Neutrophil (primary cell): Measurements from ENCODE around the gene TNS3.

Experiments used
- H3K27ac ChIP-seq: fragments of 200-600 bp; sonication (generic); 2 replicates; pipeline ENCODE4 v1.5.1; 2016; ENCODE audit warnings: mild to moderate bottlenecking, moderate library complexity
- H3K27me3 ChIP-seq: fragments of 200-600 bp; sonication (generic); 2 replicates; pipeline ENCODE4 v1.6.0; 2016; ENCODE audit warnings: mild to moderate bottlenecking
- H3K36me3 ChIP-seq: fragments of 200-600 bp; sonication (generic); 2 replicates; pipeline ENCODE4 v1.5.1; 2017
- H3K4me1 ChIP-seq, 2 experiments: fragments of 200-600 bp in 1 of 2; sonication (generic) in 1 of 2; 1 replicate in 1 of 2; 2 replicates in 1 of 2; pipeline versions ENCODE4 v1.5.1 to v1.6.1; 2013 to 2016; ENCODE audit warnings: low read depth in 1 of 2, low read length in 1 of 2, mild to moderate bottlenecking in 1 of 2, moderate library complexity in 1 of 2; ENCODE audit not compliant: control insufficient read depth in 1 of 2, insufficient read depth in 1 of 2
- H3K4me3 ChIP-seq, 2 experiments: fragments of 200-600 bp in 1 of 2; sonication (generic) in 1 of 2; 1 replicate in 1 of 2; 2 replicates in 1 of 2; pipeline ENCODE4 v1.5.1; 2013 to 2016; ENCODE audit warnings: low read depth in 1 of 2, low read length in 1 of 2, mild to moderate bottlenecking in 1 of 2, moderate library complexity in 1 of 2
- H3K9me3 ChIP-seq: fragments of 200-600 bp; sonication (generic); 2 replicates; pipeline ENCODE4 v1.5.1; 2016
- TF ChIP-seq, protein P1 (sequence below): fragments of 200-600 bp; sonication (generic); IDR thresholded peaks from 2 replicates; pipeline ENCODE4 v1.5.1; 2016; ENCODE audit warnings: antibody characterized with exemption

TNS3 gene

DNA sequence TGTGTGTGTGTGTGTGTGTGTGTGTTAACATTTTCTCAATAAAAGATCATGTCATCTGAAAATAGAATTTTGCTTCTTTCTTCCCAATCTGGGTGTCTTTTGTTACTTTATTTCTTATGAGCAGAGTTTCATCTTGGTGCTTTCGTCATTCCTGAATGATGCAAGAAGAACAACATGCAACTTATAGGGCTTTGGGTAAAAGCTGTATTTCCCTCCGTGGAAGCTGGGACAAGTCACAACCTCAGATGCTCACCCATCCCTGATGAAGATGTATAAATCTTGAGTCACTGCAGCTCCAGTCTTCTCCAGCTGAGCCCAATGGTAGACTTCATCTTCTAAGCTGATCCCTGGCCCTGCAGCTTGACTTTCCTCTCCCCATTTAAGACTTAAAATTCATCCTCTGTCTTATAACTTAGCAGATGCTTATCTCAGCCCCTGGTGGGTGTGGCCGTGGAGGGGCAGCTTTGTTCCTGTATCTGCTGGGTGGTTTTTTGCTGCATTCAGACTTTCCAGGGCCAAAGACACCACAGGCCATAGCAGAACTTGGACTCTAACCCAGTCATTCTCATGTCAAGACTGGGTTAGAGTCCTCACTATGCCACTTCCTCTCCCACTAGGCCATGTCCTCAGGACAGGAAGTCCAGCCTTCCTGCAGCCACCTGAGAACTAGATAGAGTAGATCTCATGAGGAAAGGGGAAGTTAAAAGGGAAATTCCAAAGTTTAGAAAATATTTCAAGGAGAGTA, 356.4 kb downstream of the TNS3 start:
- TF ChIP-seq, protein P1, sequence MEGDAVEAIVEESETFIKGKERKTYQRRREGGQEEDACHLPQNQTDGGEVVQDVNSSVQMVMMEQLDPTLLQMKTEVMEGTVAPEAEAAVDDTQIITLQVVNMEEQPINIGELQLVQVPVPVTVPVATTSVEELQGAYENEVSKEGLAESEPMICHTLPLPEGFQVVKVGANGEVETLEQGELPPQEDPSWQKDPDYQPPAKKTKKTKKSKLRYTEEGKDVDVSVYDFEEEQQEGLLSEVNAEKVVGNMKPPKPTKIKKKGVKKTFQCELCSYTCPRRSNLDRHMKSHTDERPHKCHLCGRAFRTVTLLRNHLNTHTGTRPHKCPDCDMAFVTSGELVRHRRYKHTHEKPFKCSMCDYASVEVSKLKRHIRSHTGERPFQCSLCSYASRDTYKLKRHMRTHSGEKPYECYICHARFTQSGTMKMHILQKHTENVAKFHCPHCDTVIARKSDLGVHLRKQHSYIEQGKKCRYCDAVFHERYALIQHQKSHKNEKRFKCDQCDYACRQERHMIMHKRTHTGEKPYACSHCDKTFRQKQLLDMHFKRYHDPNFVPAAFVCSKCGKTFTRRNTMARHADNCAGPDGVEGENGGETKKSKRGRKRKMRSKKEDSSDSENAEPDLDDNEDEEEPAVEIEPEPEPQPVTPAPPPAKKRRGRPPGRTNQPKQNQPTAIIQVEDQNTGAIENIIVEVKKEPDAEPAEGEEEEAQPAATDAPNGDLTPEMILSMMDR = no peak
- H3K36me3 ChIP-seq = no peaks in the 10 kb centered on the region
- no peaks in the 10 kb centered on the region for H3K9me3 ChIP-seq
- H3K4me3 ChIP-seq = no peak overlapping the region
- H3K4me1 ChIP-seq = no peaks in the 10 kb centered on the region
- H3K27me3 ChIP-seq = peaks cover 12% of the 10 kb centered on the region
- H3K27ac ChIP-seq = no peak overlapping the region
